NOMO-1 treated with dmso at 0.1 percent for 144 hours (cell line): ENCODE results near the gene SAG.

Experiments
- DNase-seq: peaks from one replicate; lab custom pipeline; 2025; ENCODE audit not compliant: unreplicated experiment; lab: John Stamatoyannopoulos, UW

SAG gene

DNA sequence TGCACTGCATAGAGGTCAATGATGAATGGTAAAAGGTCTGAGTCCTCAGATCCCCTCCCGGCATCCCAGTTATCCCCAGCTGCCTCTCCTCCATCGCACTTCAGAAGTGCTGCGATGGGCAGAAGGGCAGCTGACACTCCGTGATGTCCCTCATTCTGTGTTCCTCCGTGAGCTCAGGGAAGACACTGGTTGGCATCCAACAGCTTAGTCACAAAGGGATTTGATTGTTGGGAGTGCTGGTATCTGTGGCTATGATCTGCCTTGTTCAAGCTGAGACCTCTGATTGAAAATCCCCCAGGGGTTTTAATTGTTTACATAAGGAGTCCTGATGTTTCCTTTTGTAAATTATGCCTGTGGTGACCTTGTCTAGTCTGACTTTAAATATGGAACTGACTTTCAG lies 19.0 kb upstream of the SAG start:
- no peak for DNase-seq

DNA sequence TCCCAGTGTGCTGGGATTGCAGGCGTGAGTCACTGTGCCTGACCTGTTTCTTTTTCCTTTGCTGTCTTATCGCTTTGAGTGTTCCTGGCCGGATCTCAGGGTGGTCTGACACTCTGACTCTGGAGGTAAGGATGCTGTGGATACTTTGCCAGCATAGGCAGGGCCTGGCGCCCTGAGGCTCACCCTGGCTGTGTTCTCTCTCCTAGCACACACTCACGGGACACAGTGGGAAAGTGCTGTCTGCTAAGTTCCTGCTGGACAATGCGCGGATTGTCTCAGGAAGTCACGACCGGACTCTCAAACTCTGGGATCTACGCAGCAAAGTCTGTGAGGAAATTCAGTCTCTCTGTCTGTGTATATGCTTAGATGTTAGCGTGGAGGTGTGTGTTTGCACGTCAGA lies 18.0 kb upstream of the SAG start:
- no peak for DNase-seq

- no peak for DNase-seq
Observed at GRCh38 chr2:233290051-233290845, 17.4 kb upstream of the SAG start.

DNA sequence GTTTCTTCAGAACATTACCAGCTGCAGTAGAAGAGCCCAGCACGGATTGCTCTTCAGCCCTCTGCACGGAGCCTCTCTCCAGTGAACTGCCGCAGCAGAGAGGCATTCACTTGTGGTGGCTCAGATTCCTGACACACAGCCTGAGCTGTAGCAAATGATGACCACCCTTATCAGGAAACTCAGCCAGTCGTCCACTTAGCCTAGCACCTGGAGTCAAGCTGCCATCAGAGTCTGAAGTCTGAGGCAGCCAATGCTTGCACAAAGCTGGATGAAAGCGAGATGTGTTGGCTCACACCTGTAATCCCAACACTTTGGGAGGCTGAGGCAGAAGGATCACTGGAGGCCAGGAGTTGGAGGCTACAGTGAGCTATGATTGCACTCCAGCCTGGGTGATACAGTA lies 11.7 kb upstream of the SAG start:
- DNase-seq = no peak

- no peak for DNase-seq
Observed at GRCh38 chr2:233297076-233297475, 10.5 kb upstream of the SAG start.

DNA sequence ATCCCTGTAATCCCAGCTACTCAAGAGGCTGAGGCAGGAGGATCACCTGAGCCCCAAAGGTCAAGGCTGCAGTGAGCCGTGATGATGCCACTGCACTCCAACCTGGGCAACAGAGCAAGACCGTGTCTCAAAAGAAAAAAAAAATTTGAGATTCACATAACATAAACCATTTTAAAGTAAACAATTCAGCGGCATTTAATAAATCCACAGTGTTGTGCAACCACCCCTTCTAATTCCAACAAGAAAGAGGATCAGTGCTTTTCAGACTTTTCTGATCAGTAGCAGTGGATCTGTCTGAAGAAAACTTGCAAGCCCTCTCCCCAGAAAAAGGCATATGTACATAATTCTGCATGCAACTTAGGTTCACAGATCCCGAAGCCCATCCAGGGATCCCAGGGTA lies 7.2 kb upstream of the SAG start:
- no peak for DNase-seq

DNA sequence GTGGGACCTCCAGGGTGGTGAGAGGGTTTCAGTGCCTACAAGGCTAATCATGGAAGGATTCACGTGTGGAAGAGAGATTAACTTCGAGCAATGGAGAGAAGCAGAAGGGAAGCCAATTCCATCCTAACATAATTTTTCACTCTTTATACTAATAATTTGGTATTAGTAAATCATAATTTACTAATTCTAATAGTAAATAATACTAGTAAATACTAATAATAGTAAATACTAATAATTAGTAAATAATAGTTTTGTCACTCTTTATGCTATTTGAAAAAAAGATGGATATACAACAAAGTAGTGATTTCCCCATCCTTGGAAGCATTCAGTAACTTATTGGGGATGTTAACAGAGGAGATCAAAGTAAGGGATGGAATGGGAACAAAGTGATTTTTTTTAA lies 6.4 kb upstream of the SAG start:
- no peak for DNase-seq

DNA sequence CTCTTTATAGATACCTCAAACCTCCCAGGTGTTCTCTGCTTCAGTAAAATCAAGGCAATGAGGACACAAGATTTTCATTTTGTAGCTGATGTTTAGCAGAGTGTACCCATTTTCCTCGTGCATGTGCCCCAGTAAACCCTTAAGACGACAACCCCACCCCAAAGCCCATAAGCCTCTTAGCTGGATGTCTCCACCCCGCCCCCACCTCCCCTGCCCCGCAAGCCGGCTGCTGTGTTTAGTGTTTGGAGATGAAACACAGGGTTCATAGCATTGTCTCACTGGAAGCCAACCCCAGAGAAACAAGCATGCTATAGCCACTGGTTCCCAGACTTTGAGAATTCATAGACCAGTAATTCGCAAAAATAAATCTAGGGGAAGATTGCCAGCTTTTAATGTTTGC lies 5.8 kb upstream of the SAG start:
- DNase-seq = no peak

GRCh38 chr2:233303252-233303651 lies 4.4 kb upstream of the SAG start:
- no peak for DNase-seq

DNA sequence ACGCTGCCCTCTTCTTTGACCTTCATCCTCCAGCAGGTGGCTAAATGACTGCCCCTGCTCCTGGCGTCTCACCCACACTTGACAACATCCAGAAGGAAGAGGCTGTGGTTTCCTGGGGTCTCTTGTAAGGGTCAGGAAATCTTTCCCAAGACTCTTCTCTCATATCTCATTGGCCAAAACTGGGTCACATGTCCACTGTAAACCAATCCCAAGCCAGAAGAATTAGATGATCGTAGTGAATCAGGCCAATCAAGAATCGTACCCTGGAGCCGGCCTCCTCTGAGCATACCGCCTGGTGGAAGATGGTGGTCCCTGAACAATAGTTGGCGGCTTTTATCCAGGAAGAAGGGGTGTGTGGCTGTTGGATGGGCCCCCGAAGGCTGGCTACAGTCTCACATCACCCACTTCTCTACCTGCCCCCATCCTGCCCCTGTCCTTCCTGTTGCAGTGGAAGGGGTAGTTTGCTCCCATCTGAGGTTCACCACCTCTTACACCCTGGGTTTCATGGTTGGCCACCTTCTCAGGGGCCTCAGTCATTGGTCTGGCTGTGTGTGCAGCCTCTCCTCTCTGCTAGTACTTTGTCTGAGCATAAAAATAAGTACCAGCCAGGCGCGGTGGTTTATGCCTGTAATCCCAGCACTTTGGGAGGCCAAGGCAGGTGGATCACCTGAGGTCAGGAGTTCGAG lies 3.8 kb downstream of the SAG start:
- DNase-seq = no peak

DNA sequence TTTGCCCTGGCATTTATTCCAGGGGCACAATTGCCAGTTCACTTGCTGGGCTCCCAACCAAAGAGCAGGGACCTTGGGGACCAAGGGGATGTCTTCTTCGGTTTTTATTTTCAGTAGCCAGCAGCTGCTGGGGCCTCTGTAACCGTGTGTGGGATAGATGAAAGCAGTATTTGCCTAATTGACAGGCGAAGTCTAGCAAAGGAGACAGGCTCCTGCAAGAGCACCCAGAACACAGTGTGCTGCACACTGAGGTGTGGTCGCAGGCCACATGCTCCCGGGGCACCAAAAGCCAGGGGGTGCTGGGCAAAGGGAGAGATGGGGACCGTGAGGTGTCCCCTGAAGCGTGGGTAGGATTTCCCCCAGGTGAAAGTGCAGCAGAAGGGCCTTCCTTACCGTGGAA lies 5.3 kb downstream of the SAG start:
- no peak for DNase-seq

DNA sequence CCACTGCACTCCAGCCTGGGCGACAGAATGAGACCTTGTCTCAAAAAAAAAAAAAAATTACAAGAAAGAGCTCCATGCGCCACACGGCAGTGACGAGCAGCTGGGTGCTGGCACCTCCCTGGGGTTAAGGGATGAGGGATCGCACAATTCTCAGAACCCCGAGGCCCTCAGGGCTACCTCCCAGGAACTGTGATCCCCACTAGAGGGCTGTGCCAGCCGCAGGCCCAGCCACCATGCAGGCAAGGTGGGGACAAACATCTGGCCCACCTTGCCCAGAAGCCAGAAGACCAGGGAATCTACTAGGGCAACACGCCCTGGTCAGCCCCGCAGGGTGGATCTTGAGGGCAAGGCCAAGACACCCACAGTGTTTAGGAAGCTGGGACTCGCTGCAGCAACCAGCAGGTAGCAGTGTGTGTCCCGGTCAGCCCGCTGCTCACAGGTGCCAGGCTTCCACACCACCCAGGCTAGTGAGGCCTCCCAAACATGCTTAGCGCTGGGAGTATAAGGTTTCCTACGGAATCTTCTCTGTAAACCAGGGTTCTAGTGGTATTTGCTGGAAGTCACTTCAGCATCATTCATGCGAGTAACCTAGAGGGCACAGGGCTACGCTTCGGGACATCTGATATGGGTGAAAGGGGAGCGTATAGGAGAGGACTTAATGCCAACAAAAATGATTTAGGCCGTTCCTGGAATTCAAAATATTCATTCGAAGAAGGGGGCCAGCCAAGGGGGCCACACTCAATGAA lies 6.7 kb downstream of the SAG start:
- DNase-seq = no peak

DNA sequence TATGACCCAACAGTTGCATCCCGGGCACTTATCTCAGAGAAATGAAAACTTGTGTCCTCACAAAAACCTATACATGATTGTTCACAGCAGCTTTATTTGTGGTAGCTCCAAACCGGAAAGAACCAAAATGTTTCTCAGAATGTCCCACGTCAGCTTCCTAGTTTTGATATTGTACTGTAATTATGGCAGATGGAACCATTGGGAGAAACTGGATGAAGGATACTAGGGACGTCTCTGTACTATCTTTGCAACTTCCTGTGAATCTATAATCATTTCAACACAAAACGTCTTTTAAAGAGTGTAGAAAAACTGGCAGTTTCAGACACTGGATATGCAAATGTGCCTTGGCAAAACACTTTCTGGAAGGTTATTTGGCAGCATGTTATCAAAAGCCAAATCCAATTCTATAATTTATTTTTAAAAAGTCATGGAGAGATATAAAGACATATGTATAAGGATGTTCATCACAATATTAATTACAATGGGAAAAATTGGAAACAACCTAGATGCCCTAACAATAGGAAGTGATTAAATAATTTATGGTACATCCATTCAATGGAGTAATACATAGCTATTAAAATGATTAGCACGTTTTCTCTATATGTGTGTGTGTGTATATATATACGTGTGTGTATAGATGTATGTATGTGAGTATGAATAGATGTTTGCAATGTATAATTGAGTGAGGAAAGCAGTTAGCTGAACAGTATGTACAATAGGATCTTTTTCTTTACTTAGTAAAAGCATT lies 9.8 kb downstream of the SAG start:
- no peak for DNase-seq

DNA sequence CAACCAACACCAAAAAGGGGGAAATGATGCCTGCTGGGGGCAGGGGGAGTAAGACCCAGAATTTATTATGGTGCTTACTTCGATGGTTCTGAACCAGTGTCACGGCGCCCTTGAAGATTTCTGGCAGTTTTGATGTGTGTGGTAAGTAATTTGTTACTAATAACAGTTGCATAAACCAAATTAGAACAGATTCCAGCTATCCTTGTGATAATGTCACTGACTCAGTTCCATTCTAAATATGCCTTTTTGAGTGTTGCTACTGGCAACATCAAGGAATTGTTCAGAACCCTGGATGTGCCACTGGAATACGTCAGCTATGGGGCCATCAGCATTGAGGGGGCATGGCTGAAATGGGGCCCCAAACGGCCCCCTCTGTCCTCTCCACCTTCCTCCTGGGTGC lies 11.6 kb downstream of the SAG start:
- no peak for DNase-seq

GRCh38 chr2:233320470-233320869 lies 12.9 kb downstream of the SAG start:
- no peak for DNase-seq

GRCh38 chr2:233321166-233321565 lies 13.6 kb downstream of the SAG start:
- no peak for DNase-seq

DNA sequence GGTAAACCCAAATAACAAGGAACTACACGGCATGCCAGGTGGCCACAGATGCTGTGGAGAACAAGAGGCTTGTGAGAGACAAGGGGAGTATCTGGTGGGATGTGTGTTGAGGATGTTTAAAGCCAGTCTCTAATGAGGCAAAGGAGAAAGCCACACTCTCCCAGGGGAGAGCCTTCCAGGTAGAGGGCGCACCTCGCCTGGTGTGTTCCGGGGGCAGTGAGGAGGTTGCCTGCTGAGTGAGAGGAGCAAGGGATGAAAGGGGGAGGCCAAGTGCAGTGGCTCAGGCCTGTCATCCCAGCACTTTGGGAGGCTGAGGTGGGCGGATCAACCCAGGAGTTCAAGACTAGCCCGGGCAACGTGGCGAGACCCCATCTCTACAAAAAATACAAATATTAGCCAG lies 16.2 kb downstream of the SAG start:
- no peak for DNase-seq

DNA sequence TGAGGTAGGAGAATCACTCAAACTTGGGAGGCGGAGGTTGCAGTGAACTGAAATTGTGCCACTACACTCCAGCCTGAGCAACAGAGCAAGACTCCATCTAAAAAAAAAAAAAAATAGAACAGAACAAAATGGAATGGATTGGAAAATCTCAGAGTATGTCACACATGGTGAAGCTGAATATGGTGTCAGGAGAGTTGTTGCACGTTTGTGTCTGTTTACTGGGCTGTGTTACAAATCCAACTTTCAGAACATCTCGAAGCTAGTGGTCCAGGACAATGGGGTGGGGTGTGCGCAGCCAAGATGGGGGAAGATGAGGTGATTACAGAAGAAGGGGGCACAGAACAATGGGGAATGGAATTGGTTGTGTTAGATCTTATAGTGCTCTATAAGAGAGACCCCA lies 17.6 kb downstream of the SAG start:
- no peak for DNase-seq

GRCh38 chr2:233325814-233326213 lies 18.2 kb downstream of the SAG start:
- no peak for DNase-seq

DNA sequence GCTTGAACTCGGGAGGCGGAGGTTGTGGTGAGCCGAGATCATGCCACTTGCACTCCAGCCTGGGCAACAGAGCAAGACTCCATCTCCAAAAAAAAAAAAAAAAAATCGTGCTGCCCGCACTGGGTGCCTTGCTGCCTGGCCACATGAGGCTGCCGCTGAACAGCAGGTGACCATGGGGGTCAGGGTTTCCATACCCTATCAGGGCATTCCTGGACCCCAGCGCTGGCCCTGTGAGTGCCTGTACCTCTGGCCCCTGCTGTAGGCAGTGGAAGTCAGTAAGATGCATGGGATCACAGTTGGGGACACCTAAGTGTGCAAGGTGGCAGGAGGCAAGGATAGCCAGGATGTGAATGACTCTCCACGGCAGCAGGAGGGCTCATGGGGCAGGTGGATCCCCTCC lies 18.9 kb downstream of the SAG start:
- no peak for DNase-seq

DNA sequence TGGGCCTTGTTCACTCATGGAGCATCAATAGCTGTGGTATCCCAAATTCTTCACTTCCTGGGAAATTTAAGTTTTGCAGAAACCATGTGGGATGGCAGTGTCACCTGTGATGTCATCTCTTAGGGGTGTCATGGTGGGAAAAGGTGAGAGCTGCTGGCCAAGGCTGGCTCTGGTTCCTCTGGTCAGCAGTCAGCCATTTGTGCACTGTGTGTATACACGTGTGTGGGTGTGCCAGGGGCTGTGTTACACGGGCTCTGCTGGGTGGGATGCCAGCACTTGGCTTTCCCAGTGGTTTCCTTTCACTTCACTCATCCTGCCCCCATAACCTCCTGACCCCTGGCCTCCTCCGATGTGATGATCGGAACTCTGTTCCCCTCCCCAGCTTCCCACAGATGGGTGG lies 21.3 kb downstream of the SAG start:
- DNase-seq = no peak
